Stimulated activated CD8-positive, alpha-beta memory T cell treated with anti-CD3 and anti-CD28 coated beads, Interleukin-7, amount 100 ng/mL, for 1 hour (primary cell): ENCODE results near the gene TMEM92.

Experiments used
- DNase-seq, 2 donors: peaks; one replicate each; pipeline ENCODE4 v3.0.0-alpha.2; 2020; ENCODE audit warnings: low read depth in 2 of 2

TMEM92 gene

DNA sequence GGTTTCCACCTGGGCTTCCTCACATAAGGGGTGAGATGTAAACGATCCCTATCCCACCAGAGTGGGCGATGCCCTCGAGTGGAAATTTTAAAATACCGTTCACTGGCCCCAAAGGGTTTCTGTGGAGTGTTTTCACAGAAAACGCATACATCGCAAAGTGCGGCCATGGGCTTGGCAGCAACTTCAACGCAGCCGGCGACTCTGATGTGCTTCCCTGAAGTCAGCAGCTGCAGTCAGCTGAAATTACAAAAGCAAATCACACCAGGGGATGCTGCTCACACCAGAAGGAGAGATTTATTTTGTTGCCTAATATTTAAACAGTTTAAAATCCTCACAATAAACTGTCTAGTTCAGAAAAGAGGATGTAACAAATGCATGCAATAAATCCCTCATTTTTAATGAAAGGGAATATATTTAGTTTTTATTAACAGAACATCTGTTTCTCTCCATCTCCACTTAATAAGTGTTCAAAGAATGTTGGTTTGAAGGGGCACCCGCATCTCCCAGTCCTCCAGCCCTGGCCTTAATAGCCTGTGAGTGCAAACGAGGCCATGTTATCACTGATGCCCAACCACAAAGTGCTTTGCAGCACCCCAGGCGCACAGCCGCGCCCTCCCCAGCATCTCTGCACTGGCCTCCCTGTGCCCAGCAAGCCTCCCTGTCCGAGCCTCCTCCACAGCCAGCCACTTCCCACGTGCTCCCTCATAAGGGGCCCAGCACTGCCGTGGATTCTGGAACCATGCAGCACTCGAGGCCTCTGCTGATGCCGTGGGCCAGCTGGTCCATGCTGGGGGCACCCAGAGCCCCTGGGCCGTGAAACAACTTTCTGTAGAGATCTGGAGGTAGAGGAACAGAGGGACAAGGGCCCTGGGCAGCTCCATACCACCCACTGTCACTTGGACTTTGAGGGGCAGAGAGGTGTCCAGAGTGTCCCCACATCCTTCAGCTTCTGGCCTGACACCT is 54.4 kb downstream of the TMEM92 start:
- DNase-seq, result no peak

DNA sequence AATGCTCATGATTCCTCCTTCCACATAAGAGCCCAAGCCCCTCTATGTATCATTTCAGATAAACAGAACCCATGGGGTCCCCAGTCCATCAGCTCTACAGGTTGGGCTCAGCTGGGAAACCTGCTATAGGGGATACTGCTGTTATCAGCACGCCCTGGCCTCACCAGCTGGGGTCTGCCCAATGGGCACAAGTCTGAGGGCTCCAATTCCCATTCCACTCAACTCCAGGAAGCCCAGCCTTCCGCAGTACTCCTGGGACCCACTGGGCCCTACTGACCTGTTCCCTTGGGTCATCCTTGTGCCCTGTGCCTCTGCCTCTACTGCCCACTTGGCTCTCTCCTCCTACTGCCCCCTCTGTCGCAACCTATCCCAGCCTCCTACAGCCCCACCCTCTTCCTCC is 55.5 kb downstream of the TMEM92 start:
- no peak for DNase-seq

DNA sequence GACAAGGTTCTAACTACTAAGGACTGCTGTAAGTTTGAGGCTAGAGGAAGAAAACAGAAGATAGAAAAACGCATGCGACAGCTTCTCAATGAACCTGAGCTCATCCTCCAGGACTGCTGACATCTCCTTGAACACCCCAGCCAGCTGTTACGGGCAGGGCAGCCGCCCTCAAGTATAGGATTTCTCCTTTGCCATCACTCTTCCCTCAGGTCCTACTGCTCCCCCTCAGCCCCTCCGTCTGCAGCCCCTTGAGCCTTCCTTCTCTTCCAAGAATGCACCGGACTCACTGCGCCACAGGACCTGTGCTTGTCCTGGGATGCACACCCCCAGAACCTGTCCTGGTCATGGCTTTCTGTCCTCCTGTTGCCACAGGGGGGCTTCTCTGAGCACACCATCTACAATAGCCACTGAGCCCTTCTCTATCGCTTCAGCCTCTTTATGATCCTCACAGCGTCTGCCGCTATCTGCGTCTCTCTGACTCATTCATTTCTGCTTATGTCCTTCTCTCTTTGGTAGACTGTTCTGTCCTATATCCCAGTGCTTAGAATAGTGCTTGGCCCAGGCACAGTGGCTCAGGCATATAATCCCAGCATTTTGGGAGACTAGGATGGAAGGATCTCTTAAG is 56.0 kb downstream of the TMEM92 start:
- DNase-seq, result no peak
